ENCODE measurements around the gene CPVL.

The CPVL gene

GRCh38 chr7:29149036-29149435 lies 2.7 kb upstream of the CPVL start:
- no peak overlapping the region for H2AFZ ChIP-seq (ENCODE audit: low read depth, low read length)
- H3K36me3 ChIP-seq (replicated peaks; ENCODE audit: low read depth, low read length): no peaks in the 10 kb centered on the region
- no peak overlapping the region for H3K4me2 ChIP-seq (ENCODE audit: low read length)
- H3K27me3 ChIP-seq (ENCODE audit: low read depth, low read length): peaks cover 9% of the 10 kb centered on the region
- H3K27ac ChIP-seq (ENCODE audit: low read length): no peak overlapping the region
- TF ChIP-seq, protein P1, sequence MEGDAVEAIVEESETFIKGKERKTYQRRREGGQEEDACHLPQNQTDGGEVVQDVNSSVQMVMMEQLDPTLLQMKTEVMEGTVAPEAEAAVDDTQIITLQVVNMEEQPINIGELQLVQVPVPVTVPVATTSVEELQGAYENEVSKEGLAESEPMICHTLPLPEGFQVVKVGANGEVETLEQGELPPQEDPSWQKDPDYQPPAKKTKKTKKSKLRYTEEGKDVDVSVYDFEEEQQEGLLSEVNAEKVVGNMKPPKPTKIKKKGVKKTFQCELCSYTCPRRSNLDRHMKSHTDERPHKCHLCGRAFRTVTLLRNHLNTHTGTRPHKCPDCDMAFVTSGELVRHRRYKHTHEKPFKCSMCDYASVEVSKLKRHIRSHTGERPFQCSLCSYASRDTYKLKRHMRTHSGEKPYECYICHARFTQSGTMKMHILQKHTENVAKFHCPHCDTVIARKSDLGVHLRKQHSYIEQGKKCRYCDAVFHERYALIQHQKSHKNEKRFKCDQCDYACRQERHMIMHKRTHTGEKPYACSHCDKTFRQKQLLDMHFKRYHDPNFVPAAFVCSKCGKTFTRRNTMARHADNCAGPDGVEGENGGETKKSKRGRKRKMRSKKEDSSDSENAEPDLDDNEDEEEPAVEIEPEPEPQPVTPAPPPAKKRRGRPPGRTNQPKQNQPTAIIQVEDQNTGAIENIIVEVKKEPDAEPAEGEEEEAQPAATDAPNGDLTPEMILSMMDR (IDR thresholded peaks at IDR 0.05; ENCODE audit: low read depth, low read length): no peak
- no peak for TF ChIP-seq EZH2phosphoT487 (IDR thresholded peaks at IDR 0.05; ENCODE audit: low read depth)
- no peak overlapping the region for H3K9ac ChIP-seq (ENCODE audit: low read length)
- no peaks in the 10 kb centered on the region for H3K79me2 ChIP-seq (ENCODE audit: low read length)
- H3K4me1 ChIP-seq (ENCODE audit: low read length): peaks cover 18% of the 10 kb centered on the region
- H3K9me3 ChIP-seq (ENCODE audit: insufficient read depth, low read length): no peaks in the 10 kb centered on the region
- no peak overlapping the region for H3K4me3 ChIP-seq (ENCODE audit: low read length)
- no peaks in the 10 kb centered on the region for H4K20me1 ChIP-seq (ENCODE audit: insufficient read depth, low read length)

- no peak overlapping the region for H3K9ac ChIP-seq (ENCODE audit: low read length)
- H3K4me3 ChIP-seq (ENCODE audit: low read length): no peak overlapping the region
- no peak overlapping the region for H3K27ac ChIP-seq (ENCODE audit: low read length)
- H3K79me2 ChIP-seq (ENCODE audit: low read length): no peaks in the 10 kb centered on the region
- H3K27me3 ChIP-seq (ENCODE audit: low read depth, low read length): peaks cover 14% of the 10 kb centered on the region
- H3K4me2 ChIP-seq (ENCODE audit: low read length): no peak overlapping the region
- no peak overlapping the region for H2AFZ ChIP-seq (ENCODE audit: low read depth, low read length)
- TF ChIP-seq, protein P1 (IDR thresholded peaks at IDR 0.05; ENCODE audit: low read depth, low read length): no peak
- no peak for TF ChIP-seq EZH2phosphoT487 (IDR thresholded peaks at IDR 0.05; ENCODE audit: low read depth)
- H4K20me1 ChIP-seq (ENCODE audit: insufficient read depth, low read length): no peaks in the 10 kb centered on the region
- H3K9me3 ChIP-seq (ENCODE audit: insufficient read depth, low read length): no peaks in the 10 kb centered on the region
- H3K4me1 ChIP-seq (ENCODE audit: low read length): peaks cover 20% of the 10 kb centered on the region
- H3K36me3 ChIP-seq (replicated peaks; ENCODE audit: low read depth, low read length): no peaks in the 10 kb centered on the region
These were observed 1.5 kb upstream of the CPVL start for GRCh38 chr7:29147821-29148220.

DNA sequence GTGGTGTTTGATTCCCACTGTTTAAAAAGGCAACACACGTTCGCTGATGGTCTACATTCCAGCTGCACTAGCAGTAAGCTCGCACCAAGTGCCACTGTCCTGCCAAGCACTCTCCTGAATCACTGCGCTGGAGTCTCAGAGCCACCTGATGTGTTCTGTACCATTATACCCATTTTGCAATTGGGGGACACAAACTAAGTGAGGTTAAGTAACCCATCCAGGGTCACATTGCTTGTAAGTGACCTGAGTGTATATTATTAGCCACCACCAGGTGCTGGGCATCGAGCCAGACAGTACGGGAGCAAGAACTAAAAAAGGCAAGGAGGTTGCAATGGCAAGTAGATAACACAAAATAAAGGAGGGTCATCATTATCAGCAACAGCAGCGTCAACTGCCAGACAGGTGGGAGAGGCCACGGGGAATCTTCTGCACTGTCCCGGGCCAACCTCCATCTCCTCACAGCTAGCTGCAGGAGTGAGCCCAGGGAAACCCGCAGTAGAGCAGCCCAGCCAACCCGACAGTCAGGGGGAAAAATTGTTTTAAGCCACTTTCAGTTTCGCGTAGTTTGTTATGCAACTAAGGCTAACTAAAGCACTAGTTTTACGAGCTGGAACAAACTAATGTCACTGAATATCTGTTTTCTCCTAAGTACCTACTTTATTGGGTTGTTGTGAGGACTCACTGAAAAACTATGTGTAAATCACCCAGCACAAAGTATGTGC lies 712 bp upstream of the CPVL start:
- peaks cover 21% of the 10 kb centered on the region for H3K4me1 ChIP-seq (ENCODE audit: low read length)
- peak overlapping the region; percentile 64 for H2AFZ ChIP-seq (ENCODE audit: low read depth, low read length)
- H3K79me2 ChIP-seq (ENCODE audit: low read length): no peaks in the 10 kb centered on the region
- H3K9ac ChIP-seq (ENCODE audit: low read length): peak overlapping the region; percentile 69
- no peaks in the 10 kb centered on the region for H3K36me3 ChIP-seq (replicated peaks; ENCODE audit: low read depth, low read length)
- TF ChIP-seq, protein P1 (IDR thresholded peaks at IDR 0.05; ENCODE audit: low read depth, low read length): no peak
- TF ChIP-seq EZH2phosphoT487 (IDR thresholded peaks at IDR 0.05; ENCODE audit: low read depth): no peak
- H3K4me2 ChIP-seq (ENCODE audit: low read length): peak overlapping the region; percentile 99
- H3K27me3 ChIP-seq (ENCODE audit: low read depth, low read length): peaks cover 14% of the 10 kb centered on the region
- no peaks in the 10 kb centered on the region for H4K20me1 ChIP-seq (ENCODE audit: insufficient read depth, low read length)
- no peaks in the 10 kb centered on the region for H3K9me3 ChIP-seq (ENCODE audit: insufficient read depth, low read length)
- H3K27ac ChIP-seq (ENCODE audit: low read length): no peak overlapping the region
- peak overlapping the region; percentile 84 for H3K4me3 ChIP-seq (ENCODE audit: low read length)

GRCh38 chr7:29145553-29146056 lies 732 bp downstream of the CPVL start:
- Histone ChIP-seq H3K27ac (ENCODE audit: low read length) (no peak overlapping the region), H4K20me1 (ENCODE audit: insufficient read depth, low read length) (no peaks in the 10 kb centered on the region), H3K9me3 (ENCODE audit: insufficient read depth, low read length) (no peaks in the 10 kb centered on the region), H2AFZ (ENCODE audit: low read depth, low read length) (peak overlapping the region; percentile 64; the same call in 1 of the 2 replicates), H3K9ac (ENCODE audit: low read length) (peak overlapping the region; percentile 69), H3K36me3 (replicated peaks; ENCODE audit: low read depth, low read length) (no peaks in the 10 kb centered on the region), H3K79me2 (ENCODE audit: low read length) (no peaks in the 10 kb centered on the region), H3K4me1 (ENCODE audit: low read length) (peaks cover 17% of the 10 kb centered on the region), H3K4me2 (ENCODE audit: low read length) (peak overlapping the region; percentile 99), H3K27me3 (ENCODE audit: low read depth, low read length) (peaks cover 14% of the 10 kb centered on the region), H3K4me3 (ENCODE audit: low read length) (peak overlapping the region; percentile 84)
- TF ChIP-seq, protein P1 (IDR thresholded peaks at IDR 0.05; ENCODE audit: low read depth, low read length): no peak

Data from OCI-LY3 (cell line).